Inflammatory macrophage treated with lipopolysaccharide for 4 hours (primary cell): ENCODE data around the gene CFAP77.

Experiments used
- DNase-seq: peaks from one replicate; pipeline ENCODE4 v3.0.0-alpha.2; 2020

The CFAP77 gene

GRCh38 chr9:132606066-132606465, 196.1 kb downstream of the CFAP77 start:
- no peak for DNase-seq

DNA sequence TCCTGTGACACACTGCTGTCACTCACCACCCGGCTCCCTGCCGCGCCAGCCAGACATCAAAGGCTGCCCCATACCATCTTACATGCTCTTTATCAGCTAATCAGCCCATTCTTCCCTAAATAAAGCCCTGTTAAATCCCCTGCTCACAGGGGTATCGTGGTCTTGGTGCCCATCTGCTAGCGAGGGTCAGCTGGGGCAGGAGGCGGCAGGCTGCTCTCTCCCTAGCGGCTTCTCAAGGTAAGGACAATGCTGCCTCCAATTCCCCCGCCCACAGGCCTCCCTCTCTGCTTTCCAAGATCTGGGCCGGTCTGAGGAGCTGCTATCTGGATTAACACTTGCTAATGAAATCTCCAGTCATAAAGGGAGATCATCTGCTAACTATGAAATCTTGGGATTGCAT, 199.2 kb downstream of the CFAP77 start:
- no peak for DNase-seq

DNA sequence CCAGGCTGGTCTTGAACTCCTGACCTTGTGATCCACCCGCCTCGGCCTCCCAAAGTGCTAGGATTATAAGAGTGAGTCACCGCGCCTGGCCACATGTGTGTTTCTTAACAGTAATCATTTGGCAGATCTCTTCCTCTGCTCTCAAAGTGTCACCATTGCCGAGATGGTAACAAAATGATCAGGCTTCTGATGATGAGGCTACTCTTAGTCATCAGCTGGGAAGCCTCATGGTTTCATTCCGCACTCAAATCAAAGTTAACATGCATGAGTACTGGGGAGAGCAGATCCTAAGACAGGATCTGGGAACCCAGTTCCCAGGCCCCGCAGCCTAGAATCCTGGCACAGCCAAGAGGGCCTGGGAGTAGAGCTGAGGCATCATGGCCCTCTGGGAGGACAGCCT, 199.8 kb downstream of the CFAP77 start:
- DNase-seq = no peak

DNA sequence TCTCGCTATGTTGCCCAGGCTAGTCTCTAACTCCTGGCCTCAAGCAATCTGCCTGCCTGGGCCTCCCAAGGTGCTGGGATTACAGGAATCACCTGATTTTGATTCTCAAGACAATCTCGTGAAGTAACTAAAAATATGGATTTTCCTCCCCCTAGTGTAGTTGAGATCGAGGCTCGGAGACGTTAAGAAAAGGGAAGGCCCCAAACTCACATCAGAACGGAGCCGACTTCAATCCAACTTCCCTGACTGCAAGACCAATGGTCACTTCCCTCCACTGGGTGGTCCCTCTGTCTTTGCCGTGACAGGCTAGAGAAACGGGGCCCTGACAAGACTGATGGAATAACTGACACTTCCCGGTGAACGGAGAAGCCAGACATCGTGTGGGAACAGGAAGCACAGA, 200.7 kb downstream of the CFAP77 start:
- DNase-seq = no peak

GRCh38 chr9:132614324-132614723, 204.3 kb downstream of the CFAP77 start:
- no peak for DNase-seq

GRCh38 chr9:132615774-132616173, 205.8 kb downstream of the CFAP77 start:
- no peak for DNase-seq

GRCh38 chr9:132616725-132617124, 206.7 kb downstream of the CFAP77 start:
- DNase-seq = no peak

DNA sequence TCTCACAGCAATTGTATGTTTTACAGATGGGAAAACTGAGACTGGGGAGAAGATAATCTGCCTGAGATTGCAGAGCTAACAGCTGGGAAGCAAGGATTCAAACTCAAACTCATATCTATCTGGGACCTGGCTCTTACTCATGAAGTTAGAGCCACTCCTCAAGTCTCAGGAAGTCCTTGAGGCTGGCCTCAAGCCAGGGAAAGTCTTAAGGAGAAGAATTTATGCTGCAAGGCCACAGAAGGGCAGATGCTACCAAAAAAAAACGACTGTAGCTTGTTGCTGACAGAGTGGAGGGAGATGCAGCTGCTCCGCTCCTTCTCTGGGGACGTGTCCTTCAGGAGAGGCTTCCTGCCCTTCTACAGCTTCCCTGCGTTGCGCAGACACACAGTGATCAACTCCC, 212.1 kb downstream of the CFAP77 start:
- no peak for DNase-seq
